B cell (primary cell): ENCODE measurements around the gene KCNA3. TPM values are rescaled to one million over a fixed set of nuclear protein-coding genes. Genes with fewer than 3 reads are reported as not detected.
"Not testable (repeated sequence)": the region's sequence is repeated elsewhere in the genome, so short reads cannot be mapped to it uniquely, and the experiment has no call there.

Source experiments
- ATAC-seq: fragments of 200-7000 bp; cut with Tn5 transposase; one replicate; pipeline ENCODE4 v1.10.0; 2021; ENCODE audit warnings: low read depth, mild to moderate bottlenecking, moderate number of reproducible peaks, moderate library complexity
- CTCF ChIA-PET: fragments of 350-600 bp; sonication (Branson Sonifier 250); formaldehyde crosslinking; loops from one replicate; lab custom pipeline; 2021; ENCODE audit warnings: antibody characterized with exemption, inconsistent platforms; lab: Charles Lee
- POLR2A ChIA-PET: fragments of 350-600 bp; sonication (Branson Sonifier 250); formaldehyde crosslinking; loops from one replicate; lab custom pipeline; 2021; ENCODE audit warnings: antibody characterized with exemption; lab: Charles Lee
- DNase-seq: peaks from one replicate; pipeline ENCODE4 v3.0.0; 2013
- H2AFZ ChIP-seq: 2 replicates; pipeline ENCODE4 v1.6.1; 2012; ENCODE audit warnings: mild to moderate bottlenecking, low read depth, low read length; ENCODE audit not compliant: insufficient read depth, poor library complexity, severe bottlenecking
- H3K27ac ChIP-seq, 2 donors: 1 replicate in 1 of 2; 2 replicates in 1 of 2; pipeline ENCODE4 v1.5.1; 2012 to 2013; ENCODE audit warnings: low read length in 2 of 2, mild to moderate bottlenecking in 2 of 2, moderate library complexity in 1 of 2
- H3K27me3 ChIP-seq, 4 experiments: fragments of 200-600 bp in 1 of 4; sonication (generic) in 1 of 4; replicated peaks in 1 of 4; 1 replicate in 2 of 4; 2 replicates in 2 of 4; pipeline versions ENCODE4 v1.6.1 to v1.7.0; 2013 to 2016; ENCODE audit warnings: low read length in 3 of 4, mild to moderate bottlenecking in 2 of 4, mixed read lengths in 1 of 4, moderate library complexity in 1 of 4; ENCODE audit not compliant: insufficient read depth in 4 of 4, control insufficient read depth in 3 of 4; ENCODE audit errors: control extremely low read depth in 1 of 4
- H3K36me3 ChIP-seq, 2 experiments: replicated peaks in 1 of 2; 1 replicate in 1 of 2; 2 replicates in 1 of 2; pipeline versions ENCODE4 v1.6.1 to v1.7.1; 2013; ENCODE audit warnings: low read length in 1 of 2; ENCODE audit not compliant: insufficient read depth in 2 of 2, control insufficient read depth in 1 of 2; ENCODE audit errors: control extremely low read depth in 1 of 2, extremely low read depth in 1 of 2
- H3K4me1 ChIP-seq, 2 donors: fragments of 200-600 bp in 1 of 2; sonication (generic) in 1 of 2; 1 replicate in 1 of 2; 2 replicates in 1 of 2; pipeline versions ENCODE4 v1.5.1 to v1.6.1; 2013 to 2017; ENCODE audit warnings: low read length in 2 of 2; ENCODE audit not compliant: control insufficient read depth in 2 of 2, insufficient read depth in 2 of 2
- H3K4me2 ChIP-seq: replicated peaks from 2 replicates; pipeline ENCODE3; 2012; ENCODE audit warnings: mild to moderate bottlenecking, low read depth, low read length; ENCODE audit not compliant: poor library complexity, severe bottlenecking
- H3K4me3 ChIP-seq, 5 experiments: fragments of 200-600 bp in 1 of 5; sonication (generic) in 1 of 5; 1 replicate in 3 of 5; 2 replicates in 2 of 5; pipeline versions ENCODE4 v1.5.1 to v1.7.0; 2011 to 2016; ENCODE audit warnings: low read length in 4 of 5, mild to moderate bottlenecking in 4 of 5, low read depth in 2 of 5, control low read depth in 1 of 5, moderate library complexity in 1 of 5; ENCODE audit not compliant: insufficient read depth in 1 of 5; ENCODE audit errors: control extremely low read depth in 1 of 5, extremely low read depth in 1 of 5
- H3K79me2 ChIP-seq: fragments of 200-600 bp; sonication (generic); one replicate; pipeline ENCODE4 v1.6.0; 2016; ENCODE audit warnings: low read length; ENCODE audit not compliant: control insufficient read depth, insufficient read depth
- H3K9ac ChIP-seq: fragments of 200-600 bp; sonication (generic); 2 replicates; pipeline ENCODE4 v1.6.1; 2017; ENCODE audit warnings: mild to moderate bottlenecking, low read length, moderate library complexity
- H3K9me3 ChIP-seq, 3 donors: one replicate each; pipeline versions ENCODE4 v1.6.1 to v1.7.1; 2013; ENCODE audit warnings: low read length in 2 of 3; ENCODE audit not compliant: control insufficient read depth in 2 of 3, insufficient read depth in 1 of 3; ENCODE audit errors: control extremely low read depth in 1 of 3
- H4K20me1 ChIP-seq: 2 replicates; pipeline ENCODE4 v1.6.0; 2012; ENCODE audit warnings: mild to moderate bottlenecking, low read length; ENCODE audit not compliant: insufficient read depth, control insufficient read depth, poor library complexity, severe bottlenecking
- H3K27ac Mint-ChIP-seq: one replicate; pipeline ENCODE4 v1.8.0; 2021; ENCODE audit warnings: mixed read lengths
- H3K27me3 Mint-ChIP-seq: one replicate; pipeline ENCODE4 v1.8.0; 2021; ENCODE audit warnings: mixed read lengths
- H3K4me1 Mint-ChIP-seq: one replicate; pipeline ENCODE4 v1.8.0; 2021; ENCODE audit warnings: mixed read lengths
- H3K4me3 Mint-ChIP-seq: one replicate; pipeline ENCODE4 v1.8.0; 2021; ENCODE audit warnings: mixed read lengths
- H3K9me3 Mint-ChIP-seq: one replicate; pipeline ENCODE4 v1.8.0; 2022; ENCODE audit warnings: mixed read lengths; ENCODE audit not compliant: insufficient read depth
- EZH2 ChIP-seq: IDR thresholded peaks from 2 replicates; pipeline ENCODE4 v1.6.1; 2012; ENCODE audit warnings: borderline replicate concordance, low read depth, mild to moderate bottlenecking, moderate library complexity, low read length; ENCODE audit not compliant: insufficient read depth, poor library complexity, severe bottlenecking
- WGBS: methylation state at CpG from one replicate; pipeline ENCODE4 v1.1.5; 2013; ENCODE audit warnings: missing lambda C conversion rate; ENCODE audit not compliant: insufficient coverage; 5-methylcytosine and 5-hydroxymethylcytosine counted together
- intact Hi-C: fragments of 100-400 bp; cut with micrococcal nuclease; formaldehyde crosslinking; loops from one replicate; pipeline ENCODE4 v1.10.0; 2022
- polyA plus RNA-seq: library from polyadenylated mRNA; depleted of rRNA; stranded (reverse); fragments of >200 nt; gene quantifications from 2 replicates; pipeline ENCODE4 v1.2.3, GENCODE V29; 2012
- total RNA-seq, 2 donors: library from RNA; stranded (reverse); fragments of 120-200 nt in 1 of 2; gene quantifications; 1 replicate in 1 of 2; 2 replicates in 1 of 2; pipeline versions ENCODE4 v1.2.3 to v1.2.4, GENCODE V29; 2013 to 2022
- TF ChIP-seq, protein P1 (sequence below): fragments of 200-600 bp; IDR thresholded peaks from one replicate; pipeline ENCODE4 v1.8.0; 2022; ENCODE audit warnings: antibody characterized with exemption, mild to moderate bottlenecking

The KCNA3 gene
- total and polyA plus RNA-seq, 2 donors (not counting 1 experiment from before 2014, with no cell fraction given), result 17.5 to 60.0 TPM

DNA sequence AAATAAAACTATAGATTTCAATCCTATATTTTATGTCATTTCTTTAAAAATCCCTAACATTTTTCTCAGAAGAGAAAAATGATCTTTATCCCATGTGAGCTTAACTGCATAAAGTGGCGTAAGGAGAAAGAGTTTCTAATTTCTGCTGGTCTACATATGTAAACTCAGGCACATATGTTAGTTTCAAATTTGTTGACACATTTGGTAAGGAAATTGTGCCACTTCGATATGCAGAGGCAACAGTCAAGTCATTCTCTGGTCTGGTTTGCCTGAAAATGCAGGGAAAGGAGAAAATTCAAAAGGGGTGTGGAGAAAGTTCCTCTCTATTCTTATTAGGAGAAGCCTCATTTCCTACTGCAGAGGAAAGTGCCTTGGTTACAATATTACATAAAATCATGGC is 11.5 kb downstream of the KCNA3 start:
- ChIA-PET CTCF (interaction anchor here (0.7 to 1.1 kb wide), 2 partner anchors 10 to 12 kb away, joined by 3 read pairs; no protein-coding TSS in a partner anchor), POLR2A (no interaction called here)
- no CpG with 5 or more reads among the region's 2 CpGs for WGBS
- Histone ChIP-seq H4K20me1 (peaks cover 5% of the 10 kb centered on the region), H3K36me3 (peaks cover 0 to 53% of the 10 kb centered on the region in 2 experiments), H3K27me3 (no peaks in the 10 kb centered on the region), H3K79me2 (peaks cover 13% of the 10 kb centered on the region), H2AFZ (no peak overlapping the region), H3K9ac (no peak overlapping the region), H3K4me1 (no peaks in the 10 kb centered on the region), H3K27ac (no peak overlapping the region), H3K4me2 (no peak overlapping the region), H3K4me3 (no peak overlapping the region), H3K9me3 (no peaks in the 10 kb centered on the region)
- intact Hi-C loops, result loop anchor here (1.0 kb wide), 1 partner anchor 8 kb away; no protein-coding TSS in a partner anchor
- Mint-ChIP-seq H3K4me3 (no peak overlapping the region), H3K27me3 (no peaks in the 10 kb centered on the region), H3K4me1 (peaks cover 3% of the 10 kb centered on the region), H3K27ac (no peak overlapping the region), H3K9me3 (no peaks in the 10 kb centered on the region)
- no peak for DNase-seq
- ATAC-seq, result no peak
- no peak for TF ChIP-seq EZH2
- TF ChIP-seq, protein P1, sequence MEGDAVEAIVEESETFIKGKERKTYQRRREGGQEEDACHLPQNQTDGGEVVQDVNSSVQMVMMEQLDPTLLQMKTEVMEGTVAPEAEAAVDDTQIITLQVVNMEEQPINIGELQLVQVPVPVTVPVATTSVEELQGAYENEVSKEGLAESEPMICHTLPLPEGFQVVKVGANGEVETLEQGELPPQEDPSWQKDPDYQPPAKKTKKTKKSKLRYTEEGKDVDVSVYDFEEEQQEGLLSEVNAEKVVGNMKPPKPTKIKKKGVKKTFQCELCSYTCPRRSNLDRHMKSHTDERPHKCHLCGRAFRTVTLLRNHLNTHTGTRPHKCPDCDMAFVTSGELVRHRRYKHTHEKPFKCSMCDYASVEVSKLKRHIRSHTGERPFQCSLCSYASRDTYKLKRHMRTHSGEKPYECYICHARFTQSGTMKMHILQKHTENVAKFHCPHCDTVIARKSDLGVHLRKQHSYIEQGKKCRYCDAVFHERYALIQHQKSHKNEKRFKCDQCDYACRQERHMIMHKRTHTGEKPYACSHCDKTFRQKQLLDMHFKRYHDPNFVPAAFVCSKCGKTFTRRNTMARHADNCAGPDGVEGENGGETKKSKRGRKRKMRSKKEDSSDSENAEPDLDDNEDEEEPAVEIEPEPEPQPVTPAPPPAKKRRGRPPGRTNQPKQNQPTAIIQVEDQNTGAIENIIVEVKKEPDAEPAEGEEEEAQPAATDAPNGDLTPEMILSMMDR, result no peak

DNA sequence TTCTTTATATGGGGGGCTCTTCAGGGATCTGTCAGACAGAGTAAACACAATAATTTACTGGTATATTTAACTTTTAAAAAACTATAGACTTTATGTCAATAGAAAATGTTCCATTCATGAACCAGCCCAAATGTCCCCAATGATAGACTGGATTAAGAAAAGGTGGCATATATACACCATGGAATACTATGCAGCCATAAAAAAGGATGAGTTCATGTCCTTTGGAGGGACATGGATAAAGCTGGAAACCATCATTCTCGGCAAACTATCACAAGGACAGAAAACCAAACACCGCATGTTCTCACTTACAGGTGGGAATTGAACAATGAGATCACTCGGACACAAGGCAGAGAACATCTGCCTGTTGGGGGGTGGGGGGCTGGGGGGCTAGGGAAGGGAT is 15.2 kb downstream of the KCNA3 start:
- WGBS, result no CpG with 5 or more reads among the region's 3 CpGs
- H3K4me1 ChIP-seq, H3K4me3 ChIP-seq, H3K4me2 ChIP-seq, H3K4me1 Mint-ChIP-seq, ATAC-seq, H3K9ac ChIP-seq, H3K27ac Mint-ChIP-seq, H3K27me3 ChIP-seq, DNase-seq, CTCF ChIA-PET, H4K20me1 ChIP-seq, H3K27ac ChIP-seq, H3K27me3 Mint-ChIP-seq, H3K4me3 Mint-ChIP-seq, H3K9me3 ChIP-seq, H3K79me2 ChIP-seq, H2AFZ ChIP-seq, H3K9me3 Mint-ChIP-seq, POLR2A ChIA-PET: not testable (repeated sequence)
- peaks cover 0 to 33% of the 10 kb centered on the region in 2 experiments for H3K36me3 ChIP-seq
- intact Hi-C loops, result loop anchor here (2.0 kb wide), 1 partner anchor 13 kb away; no protein-coding TSS in a partner anchor
